Measurements from ENCODE around the gene RASA3.

RASA3 gene

DNA sequence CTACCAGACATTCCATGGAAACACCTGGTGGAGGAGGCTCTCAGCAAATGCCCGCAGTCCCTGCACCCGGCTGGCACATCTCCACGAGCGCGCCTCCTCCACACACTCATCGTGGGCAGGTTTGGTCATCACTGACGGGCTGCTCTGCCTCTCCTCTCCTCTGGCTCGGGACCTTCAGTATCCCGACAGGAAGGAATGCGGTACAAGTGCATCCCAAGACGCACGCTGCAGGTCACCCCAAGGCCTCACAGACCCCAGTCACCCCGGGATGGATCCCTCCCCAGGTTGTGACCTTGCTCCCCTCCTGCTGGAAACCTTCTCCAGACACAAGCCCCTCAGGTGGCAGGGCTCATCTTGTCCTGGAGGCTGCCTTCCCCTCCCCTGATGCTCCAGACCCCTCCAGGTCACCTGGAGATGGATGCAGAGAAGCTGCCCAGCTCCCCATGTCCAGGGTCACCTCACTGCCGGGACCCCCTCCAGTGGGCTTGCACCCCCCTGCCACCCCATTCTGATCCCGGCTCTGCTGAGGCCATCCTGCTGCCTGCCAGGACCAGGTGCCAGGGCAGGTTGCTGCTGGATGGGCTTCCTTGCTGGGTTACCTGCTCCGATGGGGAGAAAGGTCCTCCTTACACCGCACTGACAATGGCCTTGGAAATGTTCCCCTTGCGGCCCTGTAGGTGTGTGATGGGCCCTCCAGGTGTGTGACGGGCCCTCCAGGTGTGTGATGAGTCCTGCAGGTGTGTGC lies 188.4 kb downstream of the RASA3 start:
- no peak for DNase-seq

DNA sequence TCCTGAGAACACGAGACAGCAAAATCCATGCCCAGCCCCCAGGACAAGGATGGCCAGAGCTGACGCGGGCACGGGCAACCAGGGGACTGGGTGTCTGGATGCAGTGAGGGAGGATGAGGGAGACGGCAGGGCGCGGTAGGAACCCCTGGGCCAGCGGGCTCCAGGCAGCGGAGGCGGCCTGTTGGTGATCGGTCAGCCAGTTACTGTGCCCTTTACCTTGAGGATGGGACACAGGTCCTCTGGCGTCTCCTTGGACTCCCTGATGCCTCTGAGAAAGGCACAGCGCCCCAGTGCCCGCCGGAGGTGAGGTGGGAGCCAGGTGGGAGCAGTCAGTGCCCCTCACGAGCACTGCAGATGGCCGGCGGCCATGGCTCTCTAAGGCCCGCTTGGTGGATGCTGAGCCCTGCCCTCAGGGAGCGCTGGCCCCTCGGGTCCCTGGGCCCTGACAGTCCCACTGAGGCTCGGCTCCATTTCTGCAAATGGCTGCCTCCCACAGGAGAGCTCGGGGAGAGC lies 189.8 kb downstream of the RASA3 start:
- no peak for DNase-seq

DNA sequence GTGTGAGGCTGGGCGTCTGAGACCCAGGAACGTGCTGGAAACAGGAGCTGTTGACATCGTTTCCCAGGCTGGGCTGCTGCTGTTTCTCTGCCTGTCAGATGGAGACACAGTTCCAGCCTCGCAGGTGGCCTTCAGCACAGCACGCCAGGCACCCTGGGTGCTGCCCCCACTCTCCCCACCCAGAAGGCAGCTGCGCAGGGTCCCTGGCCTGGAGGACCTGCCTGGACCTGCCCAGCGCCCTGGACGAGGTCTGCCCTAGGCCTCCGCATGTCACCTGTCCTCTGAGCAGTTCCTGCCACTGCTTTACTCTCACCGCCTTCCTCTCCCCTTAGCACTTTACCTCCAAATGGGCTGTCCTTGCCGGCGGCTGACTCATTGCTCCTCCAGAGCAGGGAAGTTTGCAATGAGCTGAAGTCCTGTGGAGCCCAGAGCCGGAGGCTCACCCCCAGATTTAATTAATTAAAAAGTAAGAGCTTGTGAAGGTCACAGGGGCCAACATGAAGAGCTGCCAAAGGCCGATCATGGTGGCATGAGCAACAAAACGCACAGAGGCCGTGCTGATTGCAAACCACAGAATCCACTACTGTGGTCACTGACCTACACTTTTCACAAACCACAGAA lies 190.7 kb downstream of the RASA3 start:
- DNase-seq: no peak

DNA sequence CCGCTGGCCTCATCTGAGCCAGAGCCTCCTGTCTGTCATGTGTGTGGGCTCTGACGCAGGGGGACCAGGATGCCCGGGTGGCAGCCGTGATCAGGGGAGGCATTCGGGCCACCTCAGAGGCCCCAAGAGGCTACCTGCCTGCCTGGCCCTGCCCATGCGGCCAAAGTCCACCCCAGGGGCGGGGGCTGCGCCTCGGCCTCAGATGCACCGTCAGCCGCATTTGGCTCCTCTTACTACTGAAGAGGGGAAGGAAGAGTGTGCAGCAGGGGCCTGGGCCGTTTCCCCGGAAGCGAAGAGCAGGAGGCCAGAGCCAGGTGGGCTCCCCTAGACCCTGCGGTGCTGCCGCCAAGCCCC lies 192.5 kb downstream of the RASA3 start:
- no peak for DNase-seq

DNA sequence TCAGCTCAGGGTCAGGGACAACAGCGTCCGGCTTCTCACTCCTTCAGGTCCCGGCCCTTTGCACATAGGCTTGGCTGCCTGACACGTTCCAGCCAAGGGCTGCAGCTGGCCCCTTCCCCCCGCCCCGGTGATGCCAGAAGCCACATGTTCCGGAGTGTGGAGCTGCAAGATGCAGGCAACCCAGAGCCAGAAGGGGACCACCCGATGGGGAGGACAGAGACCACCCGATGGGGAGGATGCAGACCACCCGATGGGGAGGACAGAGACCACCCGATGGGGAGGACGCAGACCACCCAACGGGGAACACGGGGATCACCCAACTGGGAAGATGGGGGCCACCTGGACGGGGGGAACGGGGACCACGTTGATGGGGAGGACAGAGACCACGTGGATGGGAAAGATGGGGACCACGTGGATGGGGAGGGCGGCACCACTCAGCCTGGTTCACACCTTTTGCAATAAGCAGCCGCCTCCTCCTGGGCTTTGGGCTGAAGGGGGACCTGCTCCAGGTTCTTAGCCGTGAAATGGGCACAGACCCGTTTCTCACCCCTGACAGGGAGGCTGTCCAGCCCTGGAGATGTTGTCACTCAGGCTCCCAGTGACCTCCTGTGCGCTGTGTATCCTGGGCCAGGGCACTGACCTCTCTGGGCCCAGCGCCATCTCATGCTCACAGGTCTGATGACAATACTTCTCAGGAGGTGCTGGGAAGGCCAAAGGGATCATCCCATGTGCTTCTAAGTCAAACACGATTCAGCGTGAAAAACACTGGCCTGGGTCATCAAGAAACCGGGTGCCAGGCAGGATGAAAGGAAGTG lies 193.1 kb downstream of the RASA3 start:
- no peak for DNase-seq

DNA sequence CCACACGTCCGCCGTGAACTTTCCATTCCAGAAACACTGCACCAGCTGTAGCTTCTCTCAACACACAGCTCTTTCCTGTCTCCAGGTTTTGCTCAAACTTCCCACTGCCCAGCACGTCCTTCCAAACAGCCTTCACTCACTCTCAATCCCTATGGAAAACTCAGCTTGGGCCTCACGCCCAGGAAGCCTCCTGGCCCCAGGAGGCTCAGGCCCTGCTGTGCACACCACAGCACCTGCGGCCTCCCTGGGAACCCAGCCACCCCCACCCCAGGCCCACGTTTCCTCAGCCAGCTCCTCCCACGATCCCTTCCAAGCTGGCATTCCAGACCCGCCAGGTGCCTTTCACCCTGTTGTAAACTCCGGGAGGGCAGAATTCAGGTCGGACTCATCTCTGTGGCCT lies 193.7 kb downstream of the RASA3 start:
- no peak for DNase-seq

DNA sequence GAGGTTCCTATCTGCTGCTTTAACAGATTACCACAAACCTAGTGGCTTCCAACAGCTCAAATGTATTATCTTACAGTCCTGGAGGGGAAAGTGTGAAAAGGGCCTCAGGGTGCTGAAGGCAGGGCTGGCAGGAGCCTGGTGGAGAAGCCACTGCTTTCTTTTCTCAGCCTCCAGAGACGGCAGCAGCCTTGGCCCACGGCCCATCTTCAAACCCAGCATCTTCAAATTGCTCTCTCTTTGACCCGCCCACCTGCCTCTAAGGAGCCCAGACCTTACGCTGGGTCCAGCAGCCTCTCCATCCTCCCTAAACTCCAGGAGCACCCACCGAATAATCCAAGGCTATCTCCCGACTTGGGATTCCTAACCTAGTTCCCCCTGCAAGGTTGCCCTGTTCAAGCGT lies 194.2 kb downstream of the RASA3 start:
- no peak for DNase-seq

DNA sequence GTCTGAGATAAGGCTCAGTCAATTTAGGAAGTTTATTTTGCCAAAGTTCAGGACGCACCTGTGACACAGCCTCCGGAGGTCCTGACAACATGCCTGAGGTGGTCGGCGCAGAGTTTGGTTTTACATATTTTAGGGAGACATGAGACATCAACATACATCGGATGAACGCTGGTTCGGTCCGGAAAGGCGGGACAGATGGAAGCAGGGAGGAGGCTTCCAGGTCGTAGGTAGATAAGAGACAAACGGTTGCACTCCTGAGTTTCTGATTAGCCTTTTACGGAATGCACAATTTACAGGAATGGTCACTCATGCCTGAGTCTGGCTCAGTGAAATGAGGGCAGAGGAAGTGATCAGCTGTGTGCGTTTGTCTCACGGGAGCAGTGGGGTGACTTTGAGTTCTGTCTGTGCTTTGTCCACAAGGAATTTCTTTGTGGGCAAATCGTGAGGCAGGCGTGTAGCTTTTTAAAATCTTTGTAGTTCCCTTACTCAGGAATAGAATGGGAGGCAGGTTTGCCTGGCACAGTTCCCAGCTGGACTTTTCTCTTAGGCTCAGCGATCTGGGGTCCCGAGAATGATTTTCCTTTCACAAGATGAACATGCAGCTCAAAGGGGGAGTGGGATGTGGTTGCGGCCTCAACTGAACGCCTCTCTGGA lies 194.8 kb downstream of the RASA3 start:
- DNase-seq: no peak

DNA sequence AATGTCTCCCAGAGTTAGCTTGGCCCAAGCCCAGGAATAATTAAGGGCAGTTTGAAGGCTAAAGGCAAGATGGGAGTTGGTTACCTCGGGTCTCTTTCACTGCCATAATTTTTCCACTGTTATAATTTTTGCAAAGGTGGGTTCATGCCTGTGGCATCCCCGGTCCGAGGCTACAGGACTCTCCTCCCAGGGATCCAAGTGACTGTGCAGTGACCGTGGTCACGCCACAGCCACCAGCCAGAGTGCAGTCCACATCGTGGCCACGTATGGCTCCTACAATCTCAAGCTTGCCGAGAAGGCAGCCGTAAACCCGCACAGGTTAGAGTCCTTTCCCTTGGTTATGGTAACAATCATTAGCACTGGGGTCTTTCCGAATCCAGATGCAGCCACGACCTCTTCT lies 195.3 kb downstream of the RASA3 start:
- DNase-seq: no peak

DNA sequence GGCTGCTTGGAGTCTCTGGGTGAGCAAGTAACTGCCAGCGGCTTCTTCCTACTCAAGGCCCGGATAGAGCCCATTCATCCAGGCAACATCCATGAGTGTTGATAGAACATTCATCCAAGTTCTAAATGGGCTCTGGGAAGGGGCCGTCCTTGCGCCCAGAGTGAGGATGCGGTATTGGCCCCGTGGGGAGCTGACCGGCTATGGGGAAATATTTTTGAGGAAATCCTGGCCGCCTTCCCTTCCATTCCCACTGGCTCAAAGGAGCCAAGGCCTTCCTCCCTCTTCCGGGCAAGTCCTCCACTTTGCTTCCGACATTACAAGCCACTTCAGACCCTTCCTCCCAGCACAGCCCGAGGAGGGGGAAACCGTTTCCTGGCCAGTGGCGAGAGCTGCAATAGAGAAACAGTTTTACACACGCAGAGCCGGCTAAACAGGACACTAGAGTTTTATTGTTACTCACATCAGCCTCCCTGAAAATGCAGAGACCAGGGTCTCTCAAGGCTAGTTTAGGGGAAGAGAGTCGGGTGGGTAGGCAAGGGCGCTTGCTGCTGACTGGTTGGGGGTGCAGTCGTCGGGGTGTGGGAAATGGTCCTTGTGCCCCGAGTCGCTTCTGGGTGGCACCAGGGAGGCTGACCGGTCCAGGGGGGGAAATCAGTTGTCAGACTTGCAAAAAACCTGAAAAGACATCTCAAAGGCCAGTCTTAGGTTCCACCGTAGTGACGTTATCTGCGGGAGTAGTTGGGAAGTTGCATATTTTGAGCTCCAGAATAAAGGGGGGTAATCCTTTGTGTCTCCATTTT lies 196.1 kb downstream of the RASA3 start:
- no peak for DNase-seq

DNA sequence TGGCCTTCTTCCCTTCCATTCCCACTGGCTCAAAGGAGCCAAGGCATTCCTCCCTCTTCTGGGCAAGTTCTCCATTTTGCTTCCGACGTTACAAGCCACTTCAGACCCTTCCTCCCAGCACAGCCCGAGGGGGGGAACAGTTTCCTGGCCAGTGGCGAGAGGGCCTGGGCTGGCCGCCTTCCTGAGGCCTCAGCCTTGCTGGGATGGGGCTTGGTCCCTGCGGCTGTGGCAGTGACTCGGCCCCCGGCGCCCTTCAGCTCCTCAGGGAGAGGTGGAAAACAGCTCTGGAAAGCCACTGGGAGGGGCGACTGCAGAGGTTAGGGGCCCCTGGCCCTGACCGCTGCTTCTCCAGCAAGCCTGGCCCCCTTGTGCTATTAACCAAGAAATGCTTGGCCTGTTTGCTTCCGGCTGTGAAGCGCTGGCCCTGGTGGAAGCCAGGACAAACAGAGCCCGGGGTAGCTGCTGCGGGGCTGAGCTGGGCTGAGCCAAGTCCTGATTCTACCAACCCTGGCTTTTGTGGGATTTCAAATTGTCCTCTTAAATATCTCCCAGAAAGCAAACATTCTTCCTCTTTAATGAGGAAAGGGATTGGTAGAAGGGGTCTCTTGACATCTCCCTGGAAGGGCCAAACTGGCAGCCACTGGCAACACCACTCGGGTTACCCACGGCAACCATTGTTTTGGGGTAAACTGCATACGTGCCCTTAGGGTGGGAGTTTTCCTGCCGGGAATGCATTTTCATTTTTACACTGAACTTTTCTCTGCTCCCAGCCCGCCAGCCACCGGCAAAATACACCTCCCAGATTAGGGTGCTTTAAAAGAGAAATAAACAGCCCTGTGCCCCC lies 197.2 kb downstream of the RASA3 start:
- no peak for DNase-seq

DNA sequence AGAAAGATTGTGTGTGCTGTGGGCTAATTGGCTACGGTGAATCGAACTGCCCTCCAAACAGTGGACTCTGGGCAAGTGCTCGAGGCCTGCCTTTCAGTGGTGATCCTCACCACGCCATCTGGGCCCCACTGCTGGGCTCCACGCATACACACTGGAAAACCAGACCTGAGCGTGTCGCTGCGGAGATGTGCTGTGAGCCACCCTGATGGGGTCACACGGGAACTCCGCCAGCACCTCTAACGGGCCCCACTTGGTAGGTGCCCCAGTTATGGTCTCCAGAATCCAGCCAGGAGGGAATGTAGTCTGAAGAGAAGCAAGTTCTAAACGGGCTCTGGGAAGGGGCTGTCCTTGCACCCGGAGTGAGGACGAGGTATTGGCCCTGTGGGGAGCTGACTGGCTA lies 197.8 kb downstream of the RASA3 start:
- DNase-seq: no peak

DNA sequence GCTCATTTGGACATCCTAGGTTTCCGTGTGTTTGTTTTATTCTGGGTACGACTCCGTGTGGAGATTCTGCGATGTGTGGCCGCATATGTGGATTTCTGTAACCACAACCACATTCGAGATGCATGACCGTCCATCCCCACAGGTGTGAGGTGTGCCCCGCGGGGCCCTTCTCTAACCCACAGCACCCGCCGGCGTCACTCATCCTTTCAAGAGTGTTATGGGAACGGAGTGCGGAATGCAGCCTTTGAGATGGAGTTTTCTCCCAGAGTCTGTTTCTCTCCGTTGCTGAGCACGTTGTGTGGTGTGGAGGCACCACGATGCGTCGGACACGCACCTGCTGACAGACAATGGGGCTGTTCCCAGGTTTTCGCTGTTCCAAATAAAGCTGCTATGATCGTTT lies 198.5 kb downstream of the RASA3 start:
- DNase-seq: no peak

DNA sequence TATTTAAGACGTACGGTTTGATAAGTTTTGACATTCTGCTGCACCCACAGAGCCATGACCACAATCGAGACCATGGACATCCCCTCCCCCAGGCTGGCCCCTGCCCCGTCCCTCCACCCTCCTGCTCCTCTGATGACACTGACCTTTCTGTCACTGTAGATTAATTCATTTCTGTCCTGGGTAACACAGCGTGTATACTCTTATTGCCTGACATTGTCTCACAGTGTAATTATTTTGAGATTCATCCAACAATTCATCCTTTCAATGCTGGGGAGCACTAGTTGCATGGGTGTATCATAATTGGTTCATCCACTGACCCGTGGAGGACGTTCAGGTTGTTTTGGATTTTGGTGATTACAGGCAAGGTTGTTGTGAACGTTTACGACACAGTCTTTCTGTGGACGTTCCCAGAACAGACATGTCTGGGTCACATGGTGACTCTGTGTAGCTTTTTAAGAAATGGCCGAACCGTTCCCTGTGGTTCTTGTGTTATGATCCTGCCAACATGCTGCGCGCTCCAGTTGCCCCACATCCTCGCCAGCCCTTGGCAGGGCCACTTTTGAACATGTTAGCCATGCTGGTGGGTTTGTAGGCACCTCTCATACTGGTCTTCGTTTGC lies 200.5 kb downstream of the RASA3 start:
- DNase-seq: no peak

DNA sequence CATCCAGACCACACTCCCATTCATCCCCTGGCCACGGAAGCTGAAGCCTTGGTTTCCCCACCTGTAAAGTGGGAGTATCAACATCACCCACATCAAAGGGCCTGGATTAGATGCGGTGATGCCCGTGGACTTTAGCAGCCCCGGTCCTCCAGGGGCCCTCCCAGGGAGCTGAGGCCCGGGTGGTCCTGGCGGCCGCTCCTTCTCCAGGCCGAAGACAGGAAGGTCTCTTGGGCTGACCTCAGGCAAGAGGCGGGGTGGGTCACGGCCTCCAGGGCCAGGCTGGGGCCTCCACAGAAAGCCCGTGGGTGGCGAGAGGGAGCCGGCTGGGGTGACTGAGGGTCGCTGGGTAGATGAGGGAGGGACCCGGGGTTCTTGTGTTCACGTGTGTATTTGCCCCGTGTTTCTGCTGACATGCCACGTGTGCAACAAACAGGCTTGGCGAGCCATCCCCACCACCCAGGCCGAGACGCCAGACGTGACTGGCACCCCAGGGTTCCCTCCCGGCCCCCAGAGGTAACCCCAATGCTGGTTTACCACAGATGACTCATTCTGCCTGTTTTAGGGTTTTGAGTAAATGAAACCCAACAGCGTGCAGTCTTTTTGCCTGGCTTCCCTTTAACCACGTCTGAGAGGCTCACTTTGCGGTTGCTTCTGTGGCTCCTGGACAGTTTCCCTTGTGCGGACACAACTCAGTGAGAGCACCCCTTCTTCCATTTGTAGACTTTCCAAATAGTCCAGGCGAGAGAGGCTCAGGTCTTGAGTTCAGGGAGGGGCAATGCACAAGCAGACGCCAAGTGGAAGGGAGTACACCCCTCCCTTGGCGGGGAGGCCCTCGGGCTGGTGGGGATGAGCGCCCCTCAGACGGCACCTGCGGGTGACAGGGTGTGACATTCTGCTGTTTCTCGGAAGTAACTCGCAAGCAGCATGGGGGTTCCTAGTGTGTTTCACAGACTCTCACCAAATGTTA lies 201.5 kb downstream of the RASA3 start:
- no peak for DNase-seq

DNA sequence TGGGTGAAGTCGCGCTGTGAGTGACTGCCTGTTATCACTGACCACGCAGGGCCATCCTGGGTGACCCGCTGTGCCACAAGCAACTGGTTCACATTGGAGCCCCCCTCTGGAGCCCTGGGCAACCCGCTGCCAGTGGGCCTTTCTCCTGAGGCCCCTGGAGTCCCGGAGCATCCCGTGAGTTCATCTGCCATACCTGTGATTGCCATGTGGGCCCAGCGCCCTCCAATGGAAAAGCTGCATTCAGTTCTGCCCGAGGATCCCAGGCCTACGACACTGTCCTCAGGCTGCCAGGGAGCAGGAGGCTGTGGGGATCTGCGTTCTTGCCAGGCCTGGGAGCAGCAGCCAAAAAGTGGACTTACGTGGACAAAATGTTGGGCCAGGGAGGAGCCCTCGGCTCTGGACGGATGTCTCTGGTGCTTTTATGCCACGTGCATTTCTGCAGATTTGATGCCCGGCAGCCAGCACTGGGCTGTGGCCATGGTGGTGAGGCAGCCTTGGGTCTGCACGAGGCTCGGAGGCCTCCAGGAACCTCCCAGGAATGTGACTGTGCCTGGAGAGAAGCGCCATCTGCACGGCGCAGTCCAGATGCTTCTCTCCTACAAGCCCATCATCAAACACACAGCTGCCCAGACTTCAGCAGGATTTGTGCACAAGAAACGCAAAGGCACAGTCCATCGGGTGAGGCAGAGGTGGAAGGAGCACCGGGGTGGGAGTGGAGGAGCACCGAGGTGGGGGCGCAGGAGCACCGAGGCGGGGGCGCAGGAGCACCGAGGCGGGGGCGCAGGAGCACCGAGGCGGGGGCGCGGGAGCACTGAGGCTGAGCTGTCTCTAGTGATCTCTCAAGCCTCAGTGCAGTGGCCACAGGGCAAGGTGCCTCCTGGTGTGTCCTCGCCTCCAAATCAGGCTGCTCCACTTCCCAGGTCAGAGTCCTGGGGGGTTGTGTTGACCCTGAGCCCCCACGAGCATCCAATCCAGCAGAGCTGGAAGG lies 202.5 kb downstream of the RASA3 start:
- no peak for DNase-seq

Measured in amygdala (tissue), 56 donors.